Hepatocyte (in vitro differentiated cells): ENCODE data around the gene TFAP2B. TPM values are rescaled to one million over a fixed set of nuclear protein-coding genes. Genes with fewer than 3 reads are reported as not detected.

ENCODE experiments used
- DNase-seq: peaks from one replicate; pipeline ENCODE4 v3.0.0-alpha.2; 2016; ENCODE audit warnings: low spot score
- H2AFZ ChIP-seq: fragments of 200-600 bp; sonication (generic); 2 replicates; pipeline ENCODE4 v1.6.0; 2016; ENCODE audit warnings: antibody characterized with exemption, mild to moderate bottlenecking
- H3K27ac ChIP-seq: fragments of 200-600 bp; sonication (generic); 2 replicates; pipeline ENCODE4 v1.5.1; 2016; ENCODE audit warnings: mild to moderate bottlenecking
- H3K27me3 ChIP-seq: fragments of 200-600 bp; sonication (generic); 2 replicates; pipeline ENCODE4 v1.6.1; 2016
- H3K36me3 ChIP-seq: fragments of 200-600 bp; sonication (generic); replicated peaks from 2 replicates; pipeline ENCODE4 v1.5.1; 2016; ENCODE audit warnings: low read depth; ENCODE audit not compliant: insufficient read depth
- H3K4me1 ChIP-seq: fragments of 200-600 bp; sonication (generic); 2 replicates; pipeline ENCODE4 v1.5.1; 2016; ENCODE audit warnings: mild to moderate bottlenecking, moderate library complexity; ENCODE audit not compliant: insufficient read depth
- H3K4me2 ChIP-seq: fragments of 200-600 bp; sonication (generic); 2 replicates; pipeline ENCODE4 v1.6.0; 2016
- H3K4me3 ChIP-seq: fragments of 200-600 bp; sonication (generic); 2 replicates; pipeline ENCODE4 v1.5.1; 2016; ENCODE audit warnings: mild to moderate bottlenecking
- H3K79me2 ChIP-seq: fragments of 200-600 bp; sonication (generic); 2 replicates; pipeline ENCODE4 v1.6.0; 2017; ENCODE audit warnings: mild to moderate bottlenecking
- H3K9me2 ChIP-seq: fragments of 200-600 bp; sonication (generic); replicated peaks from 2 replicates; pipeline ENCODE4 v1.6.0; 2017; ENCODE audit warnings: mild to moderate bottlenecking; ENCODE audit not compliant: insufficient read depth
- H3K9me3 ChIP-seq: fragments of 200-600 bp; sonication (generic); 2 replicates; pipeline ENCODE4 v1.5.1; 2016; ENCODE audit warnings: low read depth, mild to moderate bottlenecking
- H4K20me1 ChIP-seq: fragments of 200-600 bp; sonication (generic); 2 replicates; pipeline ENCODE4 v1.6.0; 2016; ENCODE audit warnings: mild to moderate bottlenecking; ENCODE audit not compliant: insufficient read depth, poor library complexity, severe bottlenecking
- EZH2 ChIP-seq: fragments of 200-600 bp; sonication (generic); IDR thresholded peaks from 2 replicates; pipeline ENCODE4 v1.6.1; 2016; ENCODE audit warnings: antibody characterized with exemption, mild to moderate bottlenecking, borderline replicate concordance
- EZH2phosphoT487 ChIP-seq: fragments of 200-600 bp; sonication (generic); IDR thresholded peaks from one replicate; pipeline ENCODE4 v1.6.1; 2018; ENCODE audit warnings: antibody characterized with exemption, mild to moderate bottlenecking, low read depth, moderate library complexity; ENCODE audit not compliant: unreplicated experiment, severe bottlenecking
- WGBS: methylation state at CpG from one replicate; pipeline ENCODE4 v1.1.6; 2016; ENCODE audit warnings: low lambda C conversion rate; ENCODE audit errors: missing lambda C conversion rate; 5-methylcytosine and 5-hydroxymethylcytosine counted together
- polyA plus RNA-seq: library from polyadenylated mRNA; unstranded; fragments of >200 nt; fragmentation: Nextera tagmentation; extraction: Ambion mirVana; gene quantifications from 2 replicates; pipeline ENCODE4 v1.2.1, GENCODE V29; 2016
- total RNA-seq: library from RNA; depleted of rRNA; stranded (reverse); fragments of >200 nt; gene quantifications from 2 replicates; pipeline ENCODE4 v1.2.3, GENCODE V29; 2014
- TF ChIP-seq, protein P1 (sequence below): fragments of 200-600 bp; sonication (generic); IDR thresholded peaks from 2 replicates; pipeline ENCODE4 v1.5.1; 2016; ENCODE audit warnings: antibody characterized with exemption, mild to moderate bottlenecking; ENCODE audit not compliant: poor library complexity

TFAP2B gene
- total RNA-seq = 0.64 and 0.73 TPM in 2 replicates
- polyA plus RNA-seq = 1.3 and 5.7 TPM in 2 replicates

GRCh38 chr6:50818673-50819072, at the start of gene TFAP2B:
TFAP2B (plus strand) TSS chr6:50818871; CDS start chr6:50818892, 21 bp downstream.
- Histone ChIP-seq H3K27me3 (peaks cover 84% of the 10 kb centered on the region), H3K36me3 (no peaks in the 10 kb centered on the region), H3K4me3 (no peak within 1 kb of the TSS), H3K27ac (peak within 1 kb of the TSS; percentile 55), H4K20me1 (no peaks in the 10 kb centered on the region), H3K79me2 (no peaks in the 10 kb centered on the region), H3K4me2 (peak within 1 kb of the TSS; percentile 74), H3K9me2 (no peaks in the 10 kb centered on the region), H3K4me1 (no peaks in the 10 kb centered on the region), H3K9me3 (no peaks in the 10 kb centered on the region), H2AFZ (peak within 1 kb of the TSS; percentile 51)
- TF ChIP-seq, protein P1, sequence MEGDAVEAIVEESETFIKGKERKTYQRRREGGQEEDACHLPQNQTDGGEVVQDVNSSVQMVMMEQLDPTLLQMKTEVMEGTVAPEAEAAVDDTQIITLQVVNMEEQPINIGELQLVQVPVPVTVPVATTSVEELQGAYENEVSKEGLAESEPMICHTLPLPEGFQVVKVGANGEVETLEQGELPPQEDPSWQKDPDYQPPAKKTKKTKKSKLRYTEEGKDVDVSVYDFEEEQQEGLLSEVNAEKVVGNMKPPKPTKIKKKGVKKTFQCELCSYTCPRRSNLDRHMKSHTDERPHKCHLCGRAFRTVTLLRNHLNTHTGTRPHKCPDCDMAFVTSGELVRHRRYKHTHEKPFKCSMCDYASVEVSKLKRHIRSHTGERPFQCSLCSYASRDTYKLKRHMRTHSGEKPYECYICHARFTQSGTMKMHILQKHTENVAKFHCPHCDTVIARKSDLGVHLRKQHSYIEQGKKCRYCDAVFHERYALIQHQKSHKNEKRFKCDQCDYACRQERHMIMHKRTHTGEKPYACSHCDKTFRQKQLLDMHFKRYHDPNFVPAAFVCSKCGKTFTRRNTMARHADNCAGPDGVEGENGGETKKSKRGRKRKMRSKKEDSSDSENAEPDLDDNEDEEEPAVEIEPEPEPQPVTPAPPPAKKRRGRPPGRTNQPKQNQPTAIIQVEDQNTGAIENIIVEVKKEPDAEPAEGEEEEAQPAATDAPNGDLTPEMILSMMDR = no peak
- peak; percentile 8 for TF ChIP-seq EZH2phosphoT487
- no peak for DNase-seq
- WGBS = 5% methylated on average over 7 of the region's 7 CpGs

- H3K36me3 ChIP-seq = no peaks in the 10 kb centered on the region
- no peak for DNase-seq
- no peaks in the 10 kb centered on the region for H3K27me3 ChIP-seq
- H3K79me2 ChIP-seq = no peaks in the 10 kb centered on the region
- no peak overlapping the region for H3K27ac ChIP-seq
- no peaks in the 10 kb centered on the region for H4K20me1 ChIP-seq
- H3K4me1 ChIP-seq = no peaks in the 10 kb centered on the region
- TF ChIP-seq EZH2phosphoT487 (no peak), EZH2 (no peak)
- TF ChIP-seq, protein P1 = no peak
- no peak overlapping the region for H2AFZ ChIP-seq
- H3K9me2 ChIP-seq = no peaks in the 10 kb centered on the region
- no peak overlapping the region for H3K4me2 ChIP-seq
- H3K9me3 ChIP-seq = no peaks in the 10 kb centered on the region
- H3K4me3 ChIP-seq = no peak overlapping the region
These were observed 40.0 kb upstream of the TFAP2B start for GRCh38 chr6:50778696-50779095.

DNA sequence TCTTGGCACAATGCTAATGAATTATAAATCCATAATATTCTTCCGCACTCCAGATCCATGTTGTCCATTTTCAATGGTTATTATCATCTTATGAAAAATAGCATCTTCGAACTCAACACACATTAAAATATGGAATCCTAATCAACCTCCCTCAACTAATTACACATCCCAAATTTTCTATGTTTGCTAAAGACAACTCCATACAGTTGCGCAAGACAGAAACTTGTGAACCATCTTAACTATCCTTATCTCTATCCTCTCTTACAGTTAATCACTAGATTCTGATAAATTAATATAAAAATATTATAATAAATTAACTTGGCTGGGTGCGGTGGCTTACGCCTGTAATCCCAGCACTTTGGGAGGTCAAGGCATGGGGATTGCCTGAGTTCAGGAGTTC, 38.3 kb upstream of the TFAP2B start:
- no peak overlapping the region for H2AFZ ChIP-seq
- no peaks in the 10 kb centered on the region for H3K9me3 ChIP-seq
- H3K79me2 ChIP-seq = no peaks in the 10 kb centered on the region
- no peak for DNase-seq
- no peaks in the 10 kb centered on the region for H3K27me3 ChIP-seq
- TF ChIP-seq, protein P1 = no peak
- TF ChIP-seq EZH2phosphoT487 (no peak), EZH2 (no peak)
- WGBS = 92% methylated on average over 5 of the region's 5 CpGs
- no peak overlapping the region for H3K4me2 ChIP-seq
- H3K4me1 ChIP-seq = no peaks in the 10 kb centered on the region
- H4K20me1 ChIP-seq = no peaks in the 10 kb centered on the region
- no peaks in the 10 kb centered on the region for H3K9me2 ChIP-seq
- no peak overlapping the region for H3K27ac ChIP-seq
- no peaks in the 10 kb centered on the region for H3K36me3 ChIP-seq
- no peak overlapping the region for H3K4me3 ChIP-seq

DNA sequence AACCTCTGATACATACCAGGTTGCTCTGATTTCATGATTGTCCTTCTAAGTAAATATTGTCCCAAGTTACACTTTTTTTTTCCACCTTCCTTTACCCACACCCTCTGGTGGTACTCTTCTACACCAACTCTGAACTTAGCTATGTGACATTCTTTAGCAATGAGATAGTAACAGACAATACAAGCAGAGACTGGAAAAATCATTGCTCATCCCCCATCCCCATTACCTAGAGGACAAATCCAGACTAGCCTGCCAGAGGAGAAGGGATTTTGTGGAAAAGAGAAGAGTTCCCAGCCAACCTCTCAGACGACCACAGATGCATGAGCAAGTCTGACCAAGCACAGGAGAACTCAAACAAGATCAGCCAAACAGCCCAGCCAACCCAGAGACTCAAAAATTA, 32.8 kb upstream of the TFAP2B start:
- TF ChIP-seq EZH2 = no peak
- no peak for TF ChIP-seq EZH2phosphoT487
- TF ChIP-seq, protein P1 = no peak
- H3K27ac ChIP-seq = no peak overlapping the region
- H3K4me2 ChIP-seq = no peak overlapping the region

More for the DNA sequence above, 32.8 kb upstream of the TFAP2B start:
- DNase-seq = no peak
- Histone ChIP-seq H3K27me3 (no peaks in the 10 kb centered on the region), H3K4me1 (no peaks in the 10 kb centered on the region), H3K4me3 (no peak overlapping the region), H3K36me3 (no peaks in the 10 kb centered on the region), H3K9me3 (no peaks in the 10 kb centered on the region), H2AFZ (no peak overlapping the region), H3K79me2 (no peaks in the 10 kb centered on the region), H3K9me2 (no peaks in the 10 kb centered on the region), H4K20me1 (no peaks in the 10 kb centered on the region)
- WGBS = 43% methylated on average over 1 of the region's 1 CpG
